HepG2 (cell line): ENCODE data around the gene GPR152. TPM values are rescaled to one million over a fixed set of nuclear protein-coding genes. Genes with fewer than 3 reads are reported as not detected.

Experiments
- ATAC-seq: fragments of 200-7000 bp; cut with Tn5 transposase; 3 replicates; pipeline ENCODE4 v1.9.1; 2020; ENCODE audit warnings: mild to moderate bottlenecking, moderate library complexity
- BruUV-seq: library from RNA; stranded (reverse); fragments of 400-500 nt; replicated peaks from 2 replicates; lab custom pipeline; 2021; lab: Mats Ljungman, UMichigan
- CTCF ChIA-PET: fragments of 300-600 bp; formaldehyde crosslinking; extraction: SDS; loops from one replicate; lab custom pipeline; 2021; ENCODE audit warnings: low total read pairs, inconsistent platforms, low intra/inter-chr PET ratio; lab: Yijun Ruan, JAX
- POLR2A ChIA-PET: fragments of 350-600 bp; sonication (Branson Sonifier 250); formaldehyde crosslinking; loops from one replicate; lab custom pipeline; 2020; ENCODE audit warnings: antibody characterized with exemption, inconsistent platforms; lab: Yijun Ruan, JAX
- DNase-seq: peaks from one replicate; pipeline ENCODE4 v3.0.0-alpha.2; 2015; ENCODE audit warnings: low spot score
- FAIRE-seq: peaks from 3 replicates; lab custom pipeline; 2011; peaks lifted over from hg19 to GRCh38; lab: Jason Lieb, UNC
- H2AFZ ChIP-seq: one replicate; pipeline ENCODE4 v1.6.1; 2011; ENCODE audit warnings: low read length, inconsistent platforms
- H3K27ac ChIP-seq: fragments of 300-600 bp; 3 replicates; pipeline ENCODE4 v1.8.0; 2011; ENCODE audit warnings: mixed run types, mild to moderate bottlenecking, mixed read lengths, low read length, inconsistent platforms; ENCODE audit not compliant: insufficient read depth; ENCODE audit errors: extremely low read length
- H3K27me3 ChIP-seq, 2 experiments: fragments of 200-600 bp in 1 of 2; 2 replicates in 1 of 2; 3 replicates in 1 of 2; pipeline versions ENCODE4 v1.6.0 to v1.8.0; 2011; ENCODE audit warnings: low read length in 2 of 2, mild to moderate bottlenecking in 2 of 2, moderate library complexity in 2 of 2, inconsistent platforms in 1 of 2; ENCODE audit not compliant: insufficient read depth in 2 of 2, control insufficient read depth in 1 of 2
- H3K36me3 ChIP-seq, 2 experiments: fragments of 200-600 bp in 1 of 2; replicated peaks in 1 of 2; 2 replicates in 1 of 2; 3 replicates in 1 of 2; pipeline versions ENCODE4 v1.5.1 to v1.8.0; 2011; ENCODE audit warnings: low read length in 2 of 2, inconsistent platforms in 1 of 2; ENCODE audit not compliant: insufficient read depth in 2 of 2, control insufficient read depth in 1 of 2
- H3K4me1 ChIP-seq: 2 replicates; pipeline ENCODE4 v1.5.1; 2012; ENCODE audit warnings: low read length, inconsistent platforms; ENCODE audit not compliant: insufficient read depth
- H3K4me2 ChIP-seq: 2 replicates; pipeline ENCODE4 v1.6.0; 2011; ENCODE audit warnings: low read depth, low read length, inconsistent platforms
- H3K4me3 ChIP-seq, 3 experiments: fragments of 200-600 bp in 1 of 3; sonication (generic), shearing (Covaris generic) in 1 of 3; replicated peaks in 1 of 3; 2 replicates each; pipeline ENCODE4 v1.5.1; 2011 to 2016; ENCODE audit warnings: low read length in 3 of 3, inconsistent platforms in 2 of 3, low read depth in 2 of 3, mild to moderate bottlenecking in 2 of 3, control low read depth in 1 of 3, mixed read lengths in 1 of 3; ENCODE audit not compliant: insufficient read depth in 1 of 3
- H3K79me2 ChIP-seq: one replicate; pipeline ENCODE4 v1.6.1; 2011; ENCODE audit warnings: low read length, inconsistent platforms; ENCODE audit not compliant: insufficient read depth
- H3K9ac ChIP-seq: 2 replicates; pipeline ENCODE4 v1.6.0; 2011; ENCODE audit warnings: mild to moderate bottlenecking, low read depth, low read length, inconsistent platforms; ENCODE audit not compliant: insufficient read depth
- H3K9me3 ChIP-seq: 2 replicates; pipeline ENCODE4 v1.5.1; 2012; ENCODE audit warnings: mild to moderate bottlenecking, low read length
- H4K20me1 ChIP-seq: 2 replicates; pipeline ENCODE4 v1.6.0; 2011; ENCODE audit warnings: inconsistent platforms, mild to moderate bottlenecking, low read length, moderate library complexity; ENCODE audit not compliant: insufficient read depth
- AGO2 ChIP-seq: fragments of 200-400 bp; formaldehyde crosslinking; optimal IDR thresholded peaks from 2 replicates; pipeline ENCODE3; 2017; ENCODE audit warnings: mild to moderate bottlenecking, low read depth, low read length, moderate library complexity
- CBX1 ChIP-seq: IDR thresholded peaks from one replicate; pipeline ENCODE4 v1.6.1; 2016; ENCODE audit warnings: antibody characterized with exemption, low read depth
- HOXA7 ChIP-seq: sonication (generic); formaldehyde crosslinking; IDR thresholded peaks from 2 replicates; pipeline ENCODE4 v1.8.1; 2022; ENCODE audit warnings: mild to moderate bottlenecking, missing genetic modification reagents, moderate library complexity
- MXI1 ChIP-seq: IDR thresholded peaks from 3 replicates; pipeline ENCODE4 v1.6.1; 2012; ENCODE audit warnings: low read depth, low read length, inconsistent platforms, borderline replicate concordance
- POLR2G ChIP-seq: fragments of 200-400 bp; formaldehyde crosslinking; IDR thresholded peaks from 2 replicates; pipeline ENCODE4 v1.6.1; 2018; ENCODE audit warnings: mild to moderate bottlenecking, low read depth, low read length, moderate library complexity
- PRPF4 ChIP-seq: fragments of 200-400 bp; formaldehyde crosslinking; IDR thresholded peaks from 2 replicates; pipeline ENCODE4 v1.6.1; 2016; ENCODE audit warnings: low read length, low read depth; ENCODE audit not compliant: poor library complexity, severe bottlenecking
- RBFOX2 ChIP-seq: fragments of 200-400 bp; formaldehyde crosslinking; IDR thresholded peaks from 2 replicates; pipeline ENCODE4 v1.6.1; 2017; ENCODE audit warnings: low read depth, mild to moderate bottlenecking, low read length
- ZNF280D ChIP-seq: sonication (generic); formaldehyde crosslinking; IDR thresholded peaks from 2 replicates; pipeline ENCODE4 v1.5.1; 2020; ENCODE audit warnings: mild to moderate bottlenecking, missing genetic modification reagents
- ZNF580 ChIP-seq: IDR thresholded peaks from 2 replicates; pipeline ENCODE4 v1.6.1; 2016; ENCODE audit warnings: low read depth, borderline replicate concordance
- ZNF709 ChIP-seq: sonication (generic); formaldehyde crosslinking; IDR thresholded peaks from 2 replicates; pipeline ENCODE4 v1.5.0; 2020; ENCODE audit warnings: mild to moderate bottlenecking, missing genetic modification reagents
- WGBS: methylation state at CpG from one replicate; pipeline ENCODE4 v1.1.6; 2017; ENCODE audit warnings: low lambda C conversion rate; 5-methylcytosine and 5-hydroxymethylcytosine counted together
- in situ Hi-C: cut with HindIII; loops from 2 replicates; pipeline ENCODE4 v1.10.0; 2017; ENCODE audit warnings: low pct_unique_long_range_greater_than_20kb; ENCODE audit not compliant: extremely low pct_ligation_motif_present
- intact Hi-C: fragments of 100-400 bp; cut with micrococcal nuclease; formaldehyde crosslinking; loops from one replicate; pipeline ENCODE4 v1.10.0; 2022; ENCODE audit not compliant: unreplicated experiment
- polyA plus RNA-seq, 8 experiments: library from polyadenylated mRNA; depleted of rRNA in 3 of 8; stranded (reverse) in 7 of 8; unstranded in 1 of 8; fragments of >200 nt; fragmentation: Illumina TruSeq in 4 of 8; extraction: Trizol in 4 of 8; gene quantifications; 2 replicates each; pipeline versions ENCODE4 v1.2.1 to v1.2.3, GENCODE V29; 2011 to 2016; ENCODE audit warnings: low read depth in 4 of 8, missing spikeins in 1 of 8, mixed read lengths in 1 of 8; ENCODE audit not compliant: insufficient read depth in 1 of 8
- total RNA-seq, 5 experiments: library from RNA; depleted of rRNA; stranded (reverse); fragments of >200 nt; fragmentation: Illumina TruSeq; extraction: Trizol; gene quantifications; 2 replicates each; pipeline ENCODE4 v1.2.3, GENCODE V29; 2016; ENCODE audit warnings: low read depth in 1 of 5

GPR152 gene
- total and polyA plus RNA-seq, 2 of the 13 experiments (the other 11 are each of a cell fraction or from before 2014, with no cell fraction given) = not detected

- Histone ChIP-seq H3K36me3 (peaks cover 15 to 28% of the 10 kb centered on the region in 2 experiments; a peak in 4 of 5 replicates), H3K9me3 (no peaks in the 10 kb centered on the region), H3K4me2 (no peak overlapping the region), H4K20me1 (no peaks in the 10 kb centered on the region), H3K27ac (no peak overlapping the region), H3K27me3 (no peaks in the 10 kb centered on the region), H3K4me3 (no peak overlapping the region), H2AFZ (no peak overlapping the region), H3K4me1 (no peaks in the 10 kb centered on the region), H3K9ac (no peak overlapping the region), H3K79me2 (no peaks in the 10 kb centered on the region)
- ChIA-PET POLR2A (no interaction called here), CTCF (no interaction called here)
- TF ChIP-seq PRPF4 (no peak), ZNF709 (CRISPR knock-in tag) (no peak), ZNF580 (CRISPR knock-in tag) (no peak)
- DNase-seq (no peak), FAIRE-seq (no peak), ATAC-seq (no peak)
- WGBS = 98% methylated on average over 24 of the region's 26 CpGs
- BruUV-seq = no TSS peak
- in situ Hi-C loops (no loop called here), intact Hi-C loops (no loop called here)
These were observed 17.4 kb downstream of the GPR152 start for GRCh38 chr11:67435031-67435726.

- no peak overlapping the region for H3K27ac ChIP-seq
- in situ Hi-C loops = no loop called here
- no peak for DNase-seq
- H3K9ac ChIP-seq = no peak overlapping the region
- H3K27me3 ChIP-seq = no peaks in the 10 kb centered on the region
- peaks cover 6% of the 10 kb centered on the region for H3K4me1 ChIP-seq
- FAIRE-seq = no peak
- no peak for ATAC-seq
- POLR2A ChIA-PET = no interaction called here
- H3K4me3 ChIP-seq = no peak overlapping the region
- H4K20me1 ChIP-seq = no peaks in the 10 kb centered on the region
- peaks cover 1% of the 10 kb centered on the region for H3K79me2 ChIP-seq
- intact Hi-C loops = no loop called here
- CTCF ChIA-PET = no interaction called here
- no TSS peak for BruUV-seq
- WGBS = 98% methylated on average over 7 of the region's 23 CpGs
- no peak overlapping the region for H3K4me2 ChIP-seq
- no peak overlapping the region for H2AFZ ChIP-seq
- no peaks in the 10 kb centered on the region for H3K9me3 ChIP-seq
- H3K36me3 ChIP-seq = peaks cover 15 to 28% of the 10 kb centered on the region in 2 experiments; a peak in 4 of 5 replicates
- peak; percentile 20; the same call in 1 of the 2 replicates for TF ChIP-seq POLR2G
- no peak for TF ChIP-seq ZNF280D
- peak; percentile 66 for TF ChIP-seq AGO2
- TF ChIP-seq MXI1 = no peak
- peak; percentile 51 for TF ChIP-seq RBFOX2
- TF ChIP-seq HOXA7 = no peak
- no peak for TF ChIP-seq CBX1
These were observed 18.1 kb downstream of the GPR152 start for GRCh38 chr11:67434395-67434881.
